VCaP (cell line): Measurements from ENCODE around the gene THRB.

Source experiments
- H3K27ac ChIP-seq: fragments of 450-650 bp; 2 replicates; pipeline ENCODE4 v1.5.1; 2017
- CTCF ChIP-seq: fragments of 450-650 bp; conservative IDR thresholded peaks from 2 replicates; pipeline ENCODE4 v1.5.1; 2017; ENCODE audit warnings: mild to moderate bottlenecking, moderate library complexity

THRB gene

GRCh38 chr3:24363242-24363641 is 131.4 kb downstream of the THRB start:
- TF ChIP-seq CTCF: no peak
- no peak overlapping the region for H3K27ac ChIP-seq

- no peak for TF ChIP-seq CTCF
- no peak overlapping the region for H3K27ac ChIP-seq
These were observed 133.0 kb downstream of the THRB start for GRCh38 chr3:24361623-24362022.

DNA sequence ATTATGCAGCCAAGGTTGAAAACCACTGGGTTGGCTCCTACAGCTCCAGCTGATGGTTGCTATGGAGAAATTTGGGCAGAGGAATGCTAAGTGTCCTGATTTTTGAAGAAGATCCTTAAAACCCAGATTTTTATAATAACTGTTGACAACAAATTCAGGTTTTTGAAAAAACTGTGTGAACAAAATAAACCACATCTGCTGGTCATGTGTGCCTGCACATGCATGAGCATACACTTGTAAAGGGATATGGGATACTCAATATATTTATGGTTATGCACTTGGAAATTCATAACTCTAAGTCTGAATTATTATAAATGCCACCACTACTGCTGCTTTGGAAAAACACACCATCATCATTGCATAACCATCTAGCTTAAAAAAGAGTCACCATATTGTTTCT is 133.7 kb downstream of the THRB start:
- no peak for TF ChIP-seq CTCF
- no peak overlapping the region for H3K27ac ChIP-seq

DNA sequence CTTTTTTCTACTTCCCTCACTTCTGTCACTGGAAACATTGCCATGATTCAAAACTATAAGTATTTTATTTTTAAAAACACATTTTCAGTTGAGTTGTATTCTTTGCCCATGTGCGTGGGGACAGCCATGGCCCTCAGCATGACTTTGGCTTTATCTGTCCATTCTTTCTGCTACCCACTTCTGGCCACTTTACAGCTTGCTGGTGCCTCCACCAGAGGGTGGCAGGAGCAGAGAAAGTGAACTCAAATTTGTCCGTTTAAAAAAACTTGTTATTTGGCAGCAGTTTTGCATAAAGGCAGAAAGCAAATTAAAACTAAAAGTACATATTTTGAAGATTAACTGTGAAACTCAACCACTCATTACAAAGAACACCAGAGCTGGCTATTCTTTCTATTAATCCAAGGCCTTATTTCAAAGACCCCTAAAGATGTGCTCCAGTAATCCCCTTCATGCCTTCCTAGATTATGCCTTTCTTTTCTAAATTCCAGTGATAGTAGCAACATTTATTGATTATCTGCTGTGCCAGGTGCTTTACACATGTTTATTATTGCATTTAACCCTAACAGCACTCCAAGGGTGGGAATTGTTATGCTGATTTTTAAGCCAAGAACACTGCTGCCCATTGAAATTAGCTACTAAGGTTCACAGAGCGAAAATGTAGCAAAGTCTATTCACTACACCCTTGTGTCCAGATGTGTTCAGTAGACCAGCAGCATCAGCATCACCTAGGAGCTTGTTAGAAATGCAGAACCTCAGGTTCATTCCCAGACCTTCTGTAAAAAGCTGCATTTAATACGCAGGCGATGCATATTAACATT is 134.8 kb downstream of the THRB start:
- peak; percentile 54 for TF ChIP-seq CTCF
- H3K27ac ChIP-seq: no peak overlapping the region

DNA sequence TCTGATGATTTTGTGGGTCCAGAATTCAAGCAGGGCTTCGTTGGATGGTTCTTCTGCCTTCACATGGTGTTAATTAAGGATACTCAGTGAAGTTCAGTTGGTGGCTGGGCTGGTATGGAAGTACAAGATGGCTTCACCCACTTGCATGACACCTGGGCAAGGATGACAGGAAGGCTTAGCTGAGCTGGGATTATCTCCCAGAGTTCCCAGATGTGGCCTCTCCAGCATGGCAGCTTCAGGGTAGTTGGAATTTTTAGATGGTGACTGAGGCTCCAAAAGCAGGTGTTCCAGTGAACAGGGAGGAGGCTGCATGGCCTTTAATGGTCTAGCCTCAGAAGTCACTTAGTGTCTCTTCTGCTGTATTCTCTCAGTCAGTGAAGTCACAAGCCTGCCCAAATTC is 135.5 kb downstream of the THRB start:
- no peak for TF ChIP-seq CTCF
- H3K27ac ChIP-seq: no peak overlapping the region

GRCh38 chr3:24357635-24358034 is 137.0 kb downstream of the THRB start:
- TF ChIP-seq CTCF: no peak

DNA sequence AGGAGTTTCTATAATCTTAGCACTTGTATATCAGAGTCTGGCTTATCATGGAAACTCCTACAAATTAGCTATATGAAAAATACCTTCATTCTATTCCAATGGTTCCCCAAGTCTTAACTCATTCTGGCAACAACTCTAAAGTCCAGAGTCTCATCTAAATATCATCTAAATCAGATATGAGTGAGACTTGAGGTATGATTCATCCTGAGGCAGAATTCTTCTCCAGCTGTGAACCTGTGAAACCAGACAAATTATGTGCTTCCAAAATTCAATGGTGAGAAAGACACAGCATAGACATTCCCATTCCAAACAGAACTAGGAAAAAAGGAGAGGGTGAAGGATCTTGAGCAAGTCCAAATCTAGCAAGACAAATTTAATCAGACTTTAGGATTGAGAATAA is 138.8 kb downstream of the THRB start:
- TF ChIP-seq CTCF: no peak
- no peak overlapping the region for H3K27ac ChIP-seq

More at GRCh38 chr3:24357635-24358034, 137.0 kb downstream of the THRB start:
- no peak overlapping the region for H3K27ac ChIP-seq
